ENCODE data around the gene AMD1. TPM values are rescaled to one million over a fixed set of nuclear protein-coding genes. Genes with fewer than 3 reads are reported as not detected.
A peak's percentile ranks its signal among the peaks of the same experiment; 100 is the strongest.

AMD1 gene
- total and polyA plus RNA-seq, 2 donors (not counting 1 experiment from before 2014, with no cell fraction given), result 33.4 to 107 TPM

- H3K79me2 ChIP-seq (ENCODE audit: control insufficient read depth, insufficient read depth, low read length), result no peaks in the 10 kb centered on the region
- H2AFZ ChIP-seq (ENCODE audit: low read length), result no peak overlapping the region
- H3K9ac ChIP-seq (ENCODE audit: insufficient read depth, low read length), result no peak overlapping the region
- H3K27ac ChIP-seq (ENCODE audit: insufficient read depth, low read length), result no peak overlapping the region
- H3K9me3 ChIP-seq (ENCODE audit: control insufficient read depth, insufficient read depth, low read depth, low read length), result no peaks in the 10 kb centered on the region
- H3K4me1 ChIP-seq (ENCODE audit: control insufficient read depth, extremely low read depth, insufficient read depth, low read length), result no peaks in the 10 kb centered on the region
- no peak overlapping the region for H3K4me3 ChIP-seq (replicated peaks in 1 of 4; ENCODE audit: control extremely low read depth in 1 of 4, insufficient read depth in 1 of 4, low read depth in 3 of 4, low read length in 4 of 4)
- no peaks in the 10 kb centered on the region for H4K20me1 ChIP-seq (ENCODE audit: control insufficient read depth, extremely low read depth, insufficient read depth, low read length)
- DNase-seq (ENCODE audit: low read depth in 2 of 2), result no peak
- TF ChIP-seq, protein P1, sequence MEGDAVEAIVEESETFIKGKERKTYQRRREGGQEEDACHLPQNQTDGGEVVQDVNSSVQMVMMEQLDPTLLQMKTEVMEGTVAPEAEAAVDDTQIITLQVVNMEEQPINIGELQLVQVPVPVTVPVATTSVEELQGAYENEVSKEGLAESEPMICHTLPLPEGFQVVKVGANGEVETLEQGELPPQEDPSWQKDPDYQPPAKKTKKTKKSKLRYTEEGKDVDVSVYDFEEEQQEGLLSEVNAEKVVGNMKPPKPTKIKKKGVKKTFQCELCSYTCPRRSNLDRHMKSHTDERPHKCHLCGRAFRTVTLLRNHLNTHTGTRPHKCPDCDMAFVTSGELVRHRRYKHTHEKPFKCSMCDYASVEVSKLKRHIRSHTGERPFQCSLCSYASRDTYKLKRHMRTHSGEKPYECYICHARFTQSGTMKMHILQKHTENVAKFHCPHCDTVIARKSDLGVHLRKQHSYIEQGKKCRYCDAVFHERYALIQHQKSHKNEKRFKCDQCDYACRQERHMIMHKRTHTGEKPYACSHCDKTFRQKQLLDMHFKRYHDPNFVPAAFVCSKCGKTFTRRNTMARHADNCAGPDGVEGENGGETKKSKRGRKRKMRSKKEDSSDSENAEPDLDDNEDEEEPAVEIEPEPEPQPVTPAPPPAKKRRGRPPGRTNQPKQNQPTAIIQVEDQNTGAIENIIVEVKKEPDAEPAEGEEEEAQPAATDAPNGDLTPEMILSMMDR (conservative IDR thresholded peaks at IDR 0.05 in 1 of 2, IDR thresholded peaks at IDR 0.05 in 1 of 2; ENCODE audit: low read depth in 1 of 2, low read length in 2 of 2), result no peak
- no peak for TF ChIP-seq EZH2 (IDR thresholded peaks at IDR 0.05; ENCODE audit: low read length, missing control alignments)
- H3K36me3 ChIP-seq (ENCODE audit: control insufficient read depth, insufficient read depth, low read length), result no peaks in the 10 kb centered on the region
- no peak overlapping the region for H3K4me2 ChIP-seq (ENCODE audit: extremely low read depth, insufficient read depth, low read length)
- no peaks in the 10 kb centered on the region for H3K27me3 ChIP-seq (ENCODE audit: control insufficient read depth, insufficient read depth, low read length)
Observed at GRCh38 chr6:110935171-110935570, 60.6 kb downstream of the AMD1 start.

DNA sequence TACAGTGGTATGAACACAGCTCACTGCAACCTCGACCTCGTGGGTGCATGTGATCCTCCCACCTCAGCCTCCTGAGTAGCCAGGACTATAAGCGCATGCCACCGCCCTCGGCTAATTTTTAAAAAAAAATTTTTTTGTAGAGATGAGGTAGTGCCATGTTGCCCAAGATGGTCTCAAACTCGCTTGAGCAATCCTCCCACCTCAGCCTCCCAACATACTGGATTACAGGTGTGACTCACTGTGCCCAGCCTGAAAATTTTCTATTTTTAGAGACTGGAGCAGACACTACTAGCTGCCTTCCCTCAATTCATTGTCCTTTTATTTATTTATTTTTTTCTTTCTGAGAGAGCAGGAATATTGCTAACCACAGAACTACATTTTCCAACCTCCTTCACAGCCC is 63.6 kb downstream of the AMD1 start:
- no peak overlapping the region for H3K4me2 ChIP-seq (ENCODE audit: extremely low read depth, insufficient read depth, low read length)
- H3K9ac ChIP-seq (ENCODE audit: insufficient read depth, low read length), result no peak overlapping the region
- no peak overlapping the region for H2AFZ ChIP-seq (ENCODE audit: low read length)
- no peaks in the 10 kb centered on the region for H3K36me3 ChIP-seq (ENCODE audit: control insufficient read depth, insufficient read depth, low read length)
- H3K27ac ChIP-seq (ENCODE audit: insufficient read depth, low read length), result no peak overlapping the region
- TF ChIP-seq, protein P1 (conservative IDR thresholded peaks at IDR 0.05 in 1 of 2, IDR thresholded peaks at IDR 0.05 in 1 of 2; ENCODE audit: low read depth in 1 of 2, low read length in 2 of 2), result no peak
- no peaks in the 10 kb centered on the region for H3K4me1 ChIP-seq (ENCODE audit: control insufficient read depth, extremely low read depth, insufficient read depth, low read length)
- no peaks in the 10 kb centered on the region for H4K20me1 ChIP-seq (ENCODE audit: control insufficient read depth, extremely low read depth, insufficient read depth, low read length)
- no peaks in the 10 kb centered on the region for H3K79me2 ChIP-seq (ENCODE audit: control insufficient read depth, insufficient read depth, low read length)
- no peaks in the 10 kb centered on the region for H3K9me3 ChIP-seq (ENCODE audit: control insufficient read depth, insufficient read depth, low read depth, low read length)
- no peak overlapping the region for H3K4me3 ChIP-seq (replicated peaks in 1 of 4; ENCODE audit: control extremely low read depth in 1 of 4, insufficient read depth in 1 of 4, low read depth in 3 of 4, low read length in 4 of 4)
- peak in 1 of 2 donors; percentile 17 for DNase-seq (ENCODE audit: low read depth in 2 of 2)
- no peaks in the 10 kb centered on the region for H3K27me3 ChIP-seq (ENCODE audit: control insufficient read depth, insufficient read depth, low read length)

GRCh38 chr6:110939429-110940200 is 65.0 kb downstream of the AMD1 start:
- no peak overlapping the region for H3K4me2 ChIP-seq (ENCODE audit: extremely low read depth, insufficient read depth, low read length)
- TF ChIP-seq EZH2 (IDR thresholded peaks at IDR 0.05; ENCODE audit: low read length, missing control alignments), result no peak
- TF ChIP-seq, protein P1 (conservative IDR thresholded peaks at IDR 0.05 in 1 of 2, IDR thresholded peaks at IDR 0.05 in 1 of 2; ENCODE audit: low read depth in 1 of 2, low read length in 2 of 2), result no peak
- H3K27ac ChIP-seq (ENCODE audit: insufficient read depth, low read length), result no peak overlapping the region
- no peaks in the 10 kb centered on the region for H3K27me3 ChIP-seq (ENCODE audit: control insufficient read depth, insufficient read depth, low read length)
- H3K4me1 ChIP-seq (ENCODE audit: control insufficient read depth, extremely low read depth, insufficient read depth, low read length), result no peaks in the 10 kb centered on the region
- H3K4me3 ChIP-seq (replicated peaks in 1 of 4; ENCODE audit: control extremely low read depth in 1 of 4, insufficient read depth in 1 of 4, low read depth in 3 of 4, low read length in 4 of 4), result no peak overlapping the region
- no peaks in the 10 kb centered on the region for H4K20me1 ChIP-seq (ENCODE audit: control insufficient read depth, extremely low read depth, insufficient read depth, low read length)
- H3K9me3 ChIP-seq (ENCODE audit: control insufficient read depth, insufficient read depth, low read depth, low read length), result no peaks in the 10 kb centered on the region
- no peaks in the 10 kb centered on the region for H3K79me2 ChIP-seq (ENCODE audit: control insufficient read depth, insufficient read depth, low read length)
- H2AFZ ChIP-seq (ENCODE audit: low read length), result no peak overlapping the region
- no peaks in the 10 kb centered on the region for H3K36me3 ChIP-seq (ENCODE audit: control insufficient read depth, insufficient read depth, low read length)
- H3K9ac ChIP-seq (ENCODE audit: insufficient read depth, low read length), result no peak overlapping the region
- DNase-seq (ENCODE audit: low read depth in 2 of 2), result no peak
